Measurements from ENCODE around the gene HOXB1.

- TF ChIP-seq CTCF (IDR thresholded peaks at IDR 0.05) (no peak), POLR2AphosphoS5 (IDR thresholded peaks at IDR 0.05; ENCODE audit: low read depth, low read length) (no peak)
Measured at GRCh38 chr17:48529683-48530009, 1.2 kb downstream of the HOXB1 start.
